PC-3 (cell line): Measurements from ENCODE around the gene SPDYE2. TPM values are rescaled to one million over a fixed set of nuclear protein-coding genes. Genes with fewer than 3 reads are reported as not detected.
"Not testable (repeated sequence)": the region's sequence is repeated elsewhere in the genome, so short reads cannot be mapped to it uniquely, and the experiment has no call there.

Source experiments
- ATAC-seq: fragments of 200-7000 bp; cut with Tn5 transposase; 2 replicates; pipeline ENCODE4 v1.9.1; 2020; ENCODE audit warnings: mild to moderate bottlenecking, moderate library complexity
- BruUV-seq: library from RNA; stranded (reverse); fragments of 400-500 nt; replicated peaks from 2 replicates; lab custom pipeline; 2021; lab: Mats Ljungman, UMichigan
- CTCF ChIA-PET: fragments of 300-600 bp; sonication (Branson Sonifier 250); formaldehyde crosslinking; loops from one replicate; lab custom pipeline; 2022; ENCODE audit warnings: antibody characterized with exemption; lab: Charles Lee
- POLR2A ChIA-PET: fragments of 300-600 bp; sonication (Branson Sonifier 250); formaldehyde crosslinking; loops from one replicate; lab custom pipeline; 2022; ENCODE audit warnings: antibody characterized with exemption; ENCODE audit not compliant: unreplicated experiment; lab: Charles Lee
- DNase-seq: peaks from one replicate; pipeline ENCODE4 v3.0.0-alpha.2; 2015
- H2AFZ ChIP-seq: fragments of 300-600 bp; sonication (generic); 2 replicates; pipeline ENCODE4 v1.6.0; 2016; ENCODE audit warnings: antibody characterized with exemption, low read length
- H3F3A ChIP-seq: fragments of 300-600 bp; sonication (generic); one replicate; pipeline ENCODE4 v1.6.0; 2017; ENCODE audit warnings: antibody characterized with exemption, low read length, control low read depth, mild to moderate bottlenecking; ENCODE audit not compliant: unreplicated experiment
- H3K27ac ChIP-seq: fragments of 300-600 bp; sonication (generic); 2 replicates; pipeline ENCODE4 v1.5.1; 2016; ENCODE audit warnings: mild to moderate bottlenecking, low read length
- H3K27me3 ChIP-seq: fragments of 300-600 bp; sonication (generic); 2 replicates; pipeline ENCODE4 v1.6.1; 2016; ENCODE audit warnings: low read length, mixed read lengths
- H3K36me3 ChIP-seq: fragments of 300-600 bp; sonication (generic); 2 replicates; pipeline ENCODE4 v1.6.1; 2016; ENCODE audit warnings: low read depth, mixed run types, low read length, mixed read lengths
- H3K4me1 ChIP-seq: fragments of 300-600 bp; sonication (generic); 2 replicates; pipeline ENCODE4 v1.5.1; 2016; ENCODE audit warnings: low read length; ENCODE audit not compliant: insufficient read depth
- H3K4me2 ChIP-seq: fragments of 300-600 bp; sonication (generic); 2 replicates; pipeline ENCODE4 v1.6.0; 2016; ENCODE audit warnings: low read length
- H3K4me3 ChIP-seq: fragments of 300-600 bp; sonication (generic); 2 replicates; pipeline ENCODE4 v1.5.1; 2016; ENCODE audit warnings: mild to moderate bottlenecking, low read length, mixed read lengths
- H3K79me2 ChIP-seq: fragments of 300-600 bp; sonication (generic); 2 replicates; pipeline ENCODE4 v1.6.1; 2017; ENCODE audit warnings: low read length, mixed read lengths
- H3K9ac ChIP-seq: fragments of 300-600 bp; sonication (generic); 2 replicates; pipeline ENCODE4 v1.6.0; 2016; ENCODE audit warnings: mild to moderate bottlenecking, low read length
- H3K9me2 ChIP-seq: fragments of 300-600 bp; sonication (generic); replicated peaks from 2 replicates; pipeline ENCODE4 v1.6.1; 2016; ENCODE audit warnings: mixed run types, low read length, mixed read lengths
- H3K9me3 ChIP-seq: fragments of 300-600 bp; sonication (generic); 2 replicates; pipeline ENCODE4 v1.6.1; 2016; ENCODE audit warnings: low read length, mixed read lengths
- H4K20me1 ChIP-seq: fragments of 300-600 bp; sonication (generic); 2 replicates; pipeline ENCODE4 v1.6.1; 2016; ENCODE audit warnings: low read length, mixed read lengths
- intact Hi-C: fragments of 100-400 bp; cut with micrococcal nuclease; formaldehyde crosslinking; loops from 2 replicates; pipeline ENCODE4 v1.9.0; 2023
- total RNA-seq: library from RNA; depleted of rRNA; stranded (reverse); fragments of >200 nt; gene quantifications from 2 replicates; pipeline ENCODE4 v1.2.3, GENCODE V29; 2014

The SPDYE2 gene
- total RNA-seq, 1 experiment from 2014 or later = not detected

DNA sequence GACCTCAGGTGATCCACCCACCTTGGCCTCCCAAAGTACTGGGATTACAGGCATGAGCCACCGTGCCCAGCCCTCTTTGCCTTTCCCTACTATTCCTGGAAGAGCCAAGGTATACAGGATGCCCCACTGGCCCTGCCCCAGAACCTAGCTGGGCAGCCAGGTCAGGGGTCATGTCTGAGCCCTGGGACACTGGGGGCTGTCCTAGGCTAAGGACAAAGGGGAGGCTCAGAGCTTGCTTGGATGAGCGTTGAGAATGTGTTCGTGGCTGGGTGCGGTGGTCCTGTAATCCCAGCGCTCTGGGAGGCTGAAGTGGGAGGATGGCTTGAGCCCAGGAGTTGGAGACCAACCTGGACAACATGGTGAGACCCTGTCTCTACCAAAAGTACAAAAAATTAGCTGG lies 27.5 kb downstream of the SPDYE2 start:
- BruUV-seq, H3K9ac ChIP-seq, H3K4me2 ChIP-seq, CTCF ChIA-PET, H3K9me3 ChIP-seq, intact Hi-C loops, ATAC-seq, H3K4me1 ChIP-seq, POLR2A ChIA-PET, H3K27ac ChIP-seq, H3K27me3 ChIP-seq, H3K9me2 ChIP-seq, H3F3A ChIP-seq, H3K79me2 ChIP-seq, H3K36me3 ChIP-seq, DNase-seq, H2AFZ ChIP-seq, H3K4me3 ChIP-seq, H4K20me1 ChIP-seq: not testable (repeated sequence)

GRCh38 chr7:102581722-102582121 lies 30.7 kb downstream of the SPDYE2 start:
- H3K27ac ChIP-seq, H3K9ac ChIP-seq, H3K9me2 ChIP-seq, H3K79me2 ChIP-seq, POLR2A ChIA-PET, H4K20me1 ChIP-seq, H3F3A ChIP-seq, H3K36me3 ChIP-seq, DNase-seq, BruUV-seq, CTCF ChIA-PET, ATAC-seq, H3K4me2 ChIP-seq, H3K4me3 ChIP-seq, H3K4me1 ChIP-seq, H2AFZ ChIP-seq, H3K27me3 ChIP-seq, intact Hi-C loops, H3K9me3 ChIP-seq: not testable (repeated sequence)

GRCh38 chr7:102583495-102583894 lies 32.5 kb downstream of the SPDYE2 start:
- H3K4me3 ChIP-seq, DNase-seq, intact Hi-C loops, BruUV-seq, POLR2A ChIA-PET, CTCF ChIA-PET, H2AFZ ChIP-seq, H3K27me3 ChIP-seq, H3K4me2 ChIP-seq, H3K36me3 ChIP-seq, H3K79me2 ChIP-seq, H3K9me2 ChIP-seq, H3K9me3 ChIP-seq, H3K9ac ChIP-seq, H3F3A ChIP-seq, H3K4me1 ChIP-seq, H3K27ac ChIP-seq, H4K20me1 ChIP-seq: not testable (repeated sequence)
- peak; percentile 71 for ATAC-seq

GRCh38 chr7:102589857-102590256 lies 38.8 kb downstream of the SPDYE2 start:
- H3K9me2 ChIP-seq, POLR2A ChIA-PET, H3K27me3 ChIP-seq, intact Hi-C loops, H3K4me3 ChIP-seq, H3K36me3 ChIP-seq, H3K4me1 ChIP-seq, H3K79me2 ChIP-seq, H3K27ac ChIP-seq, H3K9ac ChIP-seq, H2AFZ ChIP-seq, H3K9me3 ChIP-seq, H3F3A ChIP-seq, H3K4me2 ChIP-seq, DNase-seq, CTCF ChIA-PET, BruUV-seq, H4K20me1 ChIP-seq: not testable (repeated sequence)
- ATAC-seq = peak; percentile 73

DNA sequence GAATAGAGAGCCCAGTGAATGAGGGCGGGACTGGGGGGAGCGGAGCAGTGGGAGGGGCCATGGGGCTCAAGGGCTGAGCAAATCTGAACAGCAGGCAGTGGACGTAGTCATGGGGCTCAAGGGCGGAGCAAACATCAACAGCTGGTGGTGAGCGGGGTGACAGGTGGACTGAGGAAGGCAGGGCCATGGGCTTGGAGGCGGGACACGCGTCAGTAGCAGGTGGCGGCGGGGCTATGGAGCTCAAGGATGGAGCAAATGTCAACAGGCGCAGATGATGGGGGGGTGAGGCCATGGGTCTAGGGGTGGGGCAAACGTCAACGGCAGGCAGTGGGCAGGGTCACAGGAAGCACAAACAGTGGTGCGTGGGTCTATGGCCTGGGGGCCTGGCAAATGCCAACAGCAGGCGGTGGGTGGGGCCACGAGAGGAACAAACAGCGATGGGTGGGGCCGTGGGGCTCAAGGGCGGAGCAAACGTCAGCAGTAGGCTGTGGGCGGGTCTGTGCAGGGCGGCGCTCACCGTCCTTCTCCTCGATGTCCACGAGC lies 41.5 kb downstream of the SPDYE2 start:
- H3K27me3 ChIP-seq, POLR2A ChIA-PET, H3K27ac ChIP-seq, DNase-seq, CTCF ChIA-PET, H3K4me3 ChIP-seq, H3K36me3 ChIP-seq, H3K4me2 ChIP-seq, H3K9me2 ChIP-seq, H3K9me3 ChIP-seq, H3F3A ChIP-seq, H2AFZ ChIP-seq, intact Hi-C loops, H3K9ac ChIP-seq, BruUV-seq, H3K79me2 ChIP-seq, H4K20me1 ChIP-seq, H3K4me1 ChIP-seq: not testable (repeated sequence)
- ATAC-seq = peak; percentile 73

DNA sequence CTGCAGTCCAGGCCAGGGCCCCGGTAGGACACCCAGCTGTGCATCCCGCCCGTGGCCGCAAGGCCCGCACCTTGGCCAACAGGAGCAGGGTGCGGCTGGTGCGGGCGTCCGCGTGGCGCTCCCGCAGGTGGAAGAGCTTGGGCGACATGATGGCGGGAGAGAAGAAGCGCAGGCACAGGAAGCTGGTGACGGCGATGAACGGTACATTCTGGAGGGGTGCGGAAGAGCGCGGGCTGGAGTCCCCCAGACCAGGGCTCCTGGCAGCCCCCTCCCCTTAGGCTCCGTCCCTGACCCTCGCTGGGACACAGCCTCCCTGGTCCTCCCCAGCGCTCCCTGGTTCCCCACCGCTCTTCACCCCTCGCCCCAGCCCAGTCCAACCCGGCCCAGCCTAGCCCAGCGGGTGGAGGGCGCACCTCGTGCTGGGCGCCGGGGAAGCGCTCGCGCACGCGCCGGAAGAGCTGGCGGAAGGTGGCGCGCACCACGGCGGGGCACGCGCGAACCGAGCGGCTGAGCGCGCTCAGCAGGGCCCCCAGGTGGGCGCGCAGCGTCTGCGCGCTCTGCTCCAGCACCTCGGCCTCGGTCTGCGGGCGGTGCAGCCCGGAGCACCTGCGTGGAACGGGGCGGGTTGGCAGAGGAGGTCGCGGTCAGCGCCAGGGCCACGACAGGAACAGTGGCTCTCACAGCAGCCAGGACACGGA lies 42.8 kb downstream of the SPDYE2 start:
- DNase-seq, H3K4me3 ChIP-seq, H3K4me2 ChIP-seq, H3K9me2 ChIP-seq, H3K27me3 ChIP-seq, H3K79me2 ChIP-seq, H3K4me1 ChIP-seq, H3K27ac ChIP-seq, H3K9me3 ChIP-seq, H3K9ac ChIP-seq, H2AFZ ChIP-seq, intact Hi-C loops, POLR2A ChIA-PET, H3K36me3 ChIP-seq, BruUV-seq, H3F3A ChIP-seq, CTCF ChIA-PET, H4K20me1 ChIP-seq: not testable (repeated sequence)
- ATAC-seq = peak; percentile 6
